IMR-90 (cell line): ENCODE measurements around the gene PTPRN2.

Experiments
- BHLHE40 ChIP-seq: fragments of 150-350 bp; IDR thresholded peaks from 2 replicates; pipeline ENCODE4 v1.6.1; 2016; ENCODE audit warnings: mild to moderate bottlenecking, low read depth, low read length
- CTCF ChIP-seq: conservative IDR thresholded peaks from 2 replicates; pipeline ENCODE4 v1.5.1; 2012; ENCODE audit warnings: mild to moderate bottlenecking, low read depth, low read length, improper control_type of control experiment
- FOS ChIP-seq: fragments of 150-350 bp; IDR thresholded peaks from 2 replicates; pipeline ENCODE4 v1.6.1; 2016; ENCODE audit warnings: low read depth, low read length
- POLR2A ChIP-seq: IDR thresholded peaks from 2 replicates; pipeline ENCODE4 v1.6.1; 2012; ENCODE audit warnings: mild to moderate bottlenecking, low read depth, low read length
- RCOR1 ChIP-seq: IDR thresholded peaks from 2 replicates; pipeline ENCODE4 v1.6.1; 2012; ENCODE audit warnings: mild to moderate bottlenecking, low read length, improper control_type of control experiment; ENCODE audit not compliant: insufficient replicate concordance
- RFX5 ChIP-seq: IDR thresholded peaks from 2 replicates; pipeline ENCODE4 v1.8.0; 2012; ENCODE audit warnings: low read depth, mild to moderate bottlenecking, low read length, moderate library complexity
- SMC3 ChIP-seq: fragments of 150-350 bp; IDR thresholded peaks from 2 replicates; pipeline ENCODE4 v1.6.1; 2016; ENCODE audit warnings: low read depth, mild to moderate bottlenecking, antibody characterized with exemption, low read length, moderate library complexity

GRCh38 chr7:158409120-158409519 is 178.5 kb downstream of the PTPRN2 start:
- no peak for TF ChIP-seq CTCF
- no peak for TF ChIP-seq RCOR1
- no peak for TF ChIP-seq BHLHE40
- TF ChIP-seq SMC3: no peak
- no peak for TF ChIP-seq POLR2A
- no peak for TF ChIP-seq RFX5
- TF ChIP-seq FOS: no peak
